Measurements from ENCODE around the gene TXNDC11.

The TXNDC11 gene

GRCh38 chr16:11685844-11686618, 56.6 kb downstream of the TXNDC11 start:
- no peak for TF ChIP-seq POLR2A (IDR thresholded peaks at IDR 0.05; ENCODE audit: low read depth, low read length)
- TF ChIP-seq POLR2AphosphoS5 (IDR thresholded peaks at IDR 0.05; ENCODE audit: low read depth, low read length), result no peak
- no peak for TF ChIP-seq TAF1 (IDR thresholded peaks at IDR 0.05; ENCODE audit: borderline replicate concordance, low read depth, low read length)
- DNase-seq (ENCODE audit: insufficient read length), result no peak
- FAIRE-seq, result no peak

- no peak for TF ChIP-seq TAF1 (IDR thresholded peaks at IDR 0.05; ENCODE audit: borderline replicate concordance, low read depth, low read length)
- TF ChIP-seq POLR2A (IDR thresholded peaks at IDR 0.05; ENCODE audit: low read depth, low read length), result no peak
- TF ChIP-seq POLR2AphosphoS5 (IDR thresholded peaks at IDR 0.05; ENCODE audit: low read depth, low read length), result no peak
- FAIRE-seq (no peak), DNase-seq (ENCODE audit: insufficient read length) (no peak)
Measured at GRCh38 chr16:11684231-11685025, 58.2 kb downstream of the TXNDC11 start.

DNA sequence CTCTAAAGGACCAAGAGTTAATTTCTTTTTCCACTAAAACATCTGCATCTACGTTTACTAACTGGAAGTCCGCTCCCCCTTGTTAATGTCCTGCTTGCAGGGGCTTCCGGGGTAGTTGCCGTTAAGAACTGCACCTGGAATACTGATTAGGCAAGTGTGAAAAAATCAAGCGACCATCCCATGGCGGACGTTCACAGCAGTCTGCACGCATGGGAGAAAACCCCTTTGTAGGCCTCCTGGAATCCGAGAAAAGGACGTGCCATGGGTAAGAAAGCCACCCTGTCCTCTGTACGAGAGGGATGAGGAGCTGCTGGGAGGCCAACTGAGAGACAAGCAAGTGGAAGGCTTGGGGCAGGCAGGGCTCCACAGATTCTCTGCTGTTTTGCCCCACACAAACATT, 59.5 kb downstream of the TXNDC11 start:
- TF ChIP-seq POLR2AphosphoS5 (IDR thresholded peaks at IDR 0.05; ENCODE audit: low read depth, low read length) (no peak), POLR2A (IDR thresholded peaks at IDR 0.05; ENCODE audit: low read depth, low read length) (no peak), TAF1 (IDR thresholded peaks at IDR 0.05; ENCODE audit: borderline replicate concordance, low read depth, low read length) (no peak)
- FAIRE-seq (no peak), DNase-seq (ENCODE audit: insufficient read length) (no peak)

DNA sequence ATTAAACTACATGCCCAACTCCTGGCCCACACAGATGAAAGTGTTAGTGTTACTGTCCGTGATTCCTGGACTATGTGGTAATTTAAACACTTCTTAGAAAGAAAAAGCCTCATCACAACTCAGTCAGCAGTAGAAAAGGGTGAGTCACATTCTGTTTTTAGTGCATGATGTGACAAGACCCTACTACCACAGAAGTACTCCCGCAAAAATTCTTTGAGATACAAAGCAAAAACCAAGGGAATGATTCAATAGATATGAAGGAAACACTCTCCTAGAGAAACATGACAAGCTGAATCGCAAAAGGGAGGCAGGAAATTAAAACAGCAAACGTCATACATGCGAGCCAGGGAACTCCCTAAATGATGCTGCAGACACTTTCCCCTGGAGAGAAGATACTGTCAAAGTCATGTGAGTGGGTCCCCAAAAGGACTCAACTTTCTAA, 60.0 kb downstream of the TXNDC11 start:
- DNase-seq (ENCODE audit: insufficient read length) (no peak), FAIRE-seq (peak; percentile 77)
- no peak for TF ChIP-seq POLR2A (IDR thresholded peaks at IDR 0.05; ENCODE audit: low read depth, low read length)
- TF ChIP-seq POLR2AphosphoS5 (IDR thresholded peaks at IDR 0.05; ENCODE audit: low read depth, low read length), result no peak
- no peak for TF ChIP-seq TAF1 (IDR thresholded peaks at IDR 0.05; ENCODE audit: borderline replicate concordance, low read depth, low read length)

- TF ChIP-seq TAF1 (IDR thresholded peaks at IDR 0.05; ENCODE audit: borderline replicate concordance, low read depth, low read length), result no peak
- TF ChIP-seq POLR2A (IDR thresholded peaks at IDR 0.05; ENCODE audit: low read depth, low read length), result no peak
- no peak for TF ChIP-seq POLR2AphosphoS5 (IDR thresholded peaks at IDR 0.05; ENCODE audit: low read depth, low read length)
- FAIRE-seq, result peak; percentile 56
- DNase-seq (ENCODE audit: insufficient read length), result no peak
Measured at GRCh38 chr16:11681976-11682654, 60.5 kb downstream of the TXNDC11 start.

DNA sequence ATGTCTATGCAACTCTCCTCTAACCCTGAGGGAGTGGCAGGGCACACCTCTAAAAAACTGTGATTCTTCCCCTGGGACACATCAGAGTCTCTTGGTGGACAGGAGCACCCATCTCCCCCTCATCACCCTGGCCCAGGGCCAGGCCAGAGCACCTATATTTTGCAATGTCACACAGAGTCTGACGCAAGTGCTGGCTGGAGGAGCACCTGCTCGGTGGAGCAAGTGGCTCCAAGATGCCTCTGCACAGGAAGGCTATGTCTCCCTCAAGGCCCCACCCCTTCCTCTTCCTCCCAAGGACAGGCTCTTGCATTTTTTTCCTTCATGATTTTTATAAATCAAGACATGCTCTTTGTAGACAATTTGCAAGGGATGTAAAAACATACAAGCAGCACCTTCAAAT, 61.1 kb downstream of the TXNDC11 start:
- FAIRE-seq (peak; percentile 54), DNase-seq (ENCODE audit: insufficient read length) (no peak)
- TF ChIP-seq POLR2A (IDR thresholded peaks at IDR 0.05; ENCODE audit: low read depth, low read length), result no peak
- no peak for TF ChIP-seq POLR2AphosphoS5 (IDR thresholded peaks at IDR 0.05; ENCODE audit: low read depth, low read length)
- no peak for TF ChIP-seq TAF1 (IDR thresholded peaks at IDR 0.05; ENCODE audit: borderline replicate concordance, low read depth, low read length)

- no peak for FAIRE-seq
- DNase-seq (ENCODE audit: insufficient read length), result no peak
- TF ChIP-seq POLR2A (IDR thresholded peaks at IDR 0.05; ENCODE audit: low read depth, low read length) (no peak), POLR2AphosphoS5 (IDR thresholded peaks at IDR 0.05; ENCODE audit: low read depth, low read length) (no peak), TAF1 (IDR thresholded peaks at IDR 0.05; ENCODE audit: borderline replicate concordance, low read depth, low read length) (no peak)
Measured at GRCh38 chr16:11679941-11680911, 62.4 kb downstream of the TXNDC11 start.

- DNase-seq (ENCODE audit: insufficient read length), result no peak
- FAIRE-seq, result no peak
- TF ChIP-seq POLR2AphosphoS5 (IDR thresholded peaks at IDR 0.05; ENCODE audit: low read depth, low read length), result no peak
- TF ChIP-seq POLR2A (IDR thresholded peaks at IDR 0.05; ENCODE audit: low read depth, low read length), result peak; percentile 18; the same call in 1 of the 2 replicates
Measured at GRCh38 chr16:11679250-11679649, 63.4 kb downstream of the TXNDC11 start.

- TF ChIP-seq POLR2AphosphoS5 (IDR thresholded peaks at IDR 0.05; ENCODE audit: low read depth, low read length) (no peak), TAF1 (IDR thresholded peaks at IDR 0.05; ENCODE audit: borderline replicate concordance, low read depth, low read length) (no peak), POLR2A (IDR thresholded peaks at IDR 0.05; ENCODE audit: low read depth, low read length) (no peak)
- FAIRE-seq (peak; percentile 71), DNase-seq (ENCODE audit: insufficient read length) (no peak)
Measured at GRCh38 chr16:11677959-11678881, 64.4 kb downstream of the TXNDC11 start.
